SH-SY5Y (cell line): ENCODE results near the gene DPP6.

Experiments
- GATA2 ChIP-seq: IDR thresholded peaks from 2 replicates; pipeline ENCODE4 v1.6.1; 2011; ENCODE audit warnings: mild to moderate bottlenecking, low read depth, low read length
- GATA3 ChIP-seq: IDR thresholded peaks from 2 replicates; pipeline ENCODE4 v1.6.1; 2011; ENCODE audit warnings: low read depth, mild to moderate bottlenecking, low read length, moderate library complexity

DNA sequence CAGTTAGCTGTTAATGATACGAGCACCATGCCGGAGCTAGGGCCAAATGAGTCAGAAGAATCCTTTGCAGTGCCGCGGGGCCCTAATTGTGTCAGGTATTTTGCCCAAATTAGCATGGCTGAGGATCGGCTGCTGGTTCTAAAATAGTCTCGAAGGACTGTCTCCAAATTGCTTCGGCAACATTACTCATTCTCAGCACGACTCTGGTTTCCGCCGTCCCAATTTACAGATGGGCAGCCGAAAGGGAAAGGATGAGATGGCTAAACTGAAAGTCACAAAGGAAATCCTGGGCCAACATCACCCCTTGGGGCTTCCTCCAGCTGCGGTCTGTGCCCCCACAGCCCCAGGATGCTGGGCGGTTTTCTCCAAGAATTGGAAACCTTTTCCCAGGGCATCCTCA lies 599.3 kb downstream of the DPP6 start:
- TF ChIP-seq GATA3 = no peak
- no peak for TF ChIP-seq GATA2
